ENCODE results near the gene RAB39A.
"Not testable (repeated sequence)": the region's sequence is repeated elsewhere in the genome, so short reads cannot be mapped to it uniquely, and the experiment has no call there.

Gene RAB39A, protein sequence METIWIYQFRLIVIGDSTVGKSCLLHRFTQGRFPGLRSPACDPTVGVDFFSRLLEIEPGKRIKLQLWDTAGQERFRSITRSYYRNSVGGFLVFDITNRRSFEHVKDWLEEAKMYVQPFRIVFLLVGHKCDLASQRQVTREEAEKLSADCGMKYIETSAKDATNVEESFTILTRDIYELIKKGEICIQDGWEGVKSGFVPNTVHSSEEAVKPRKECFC

DNA sequence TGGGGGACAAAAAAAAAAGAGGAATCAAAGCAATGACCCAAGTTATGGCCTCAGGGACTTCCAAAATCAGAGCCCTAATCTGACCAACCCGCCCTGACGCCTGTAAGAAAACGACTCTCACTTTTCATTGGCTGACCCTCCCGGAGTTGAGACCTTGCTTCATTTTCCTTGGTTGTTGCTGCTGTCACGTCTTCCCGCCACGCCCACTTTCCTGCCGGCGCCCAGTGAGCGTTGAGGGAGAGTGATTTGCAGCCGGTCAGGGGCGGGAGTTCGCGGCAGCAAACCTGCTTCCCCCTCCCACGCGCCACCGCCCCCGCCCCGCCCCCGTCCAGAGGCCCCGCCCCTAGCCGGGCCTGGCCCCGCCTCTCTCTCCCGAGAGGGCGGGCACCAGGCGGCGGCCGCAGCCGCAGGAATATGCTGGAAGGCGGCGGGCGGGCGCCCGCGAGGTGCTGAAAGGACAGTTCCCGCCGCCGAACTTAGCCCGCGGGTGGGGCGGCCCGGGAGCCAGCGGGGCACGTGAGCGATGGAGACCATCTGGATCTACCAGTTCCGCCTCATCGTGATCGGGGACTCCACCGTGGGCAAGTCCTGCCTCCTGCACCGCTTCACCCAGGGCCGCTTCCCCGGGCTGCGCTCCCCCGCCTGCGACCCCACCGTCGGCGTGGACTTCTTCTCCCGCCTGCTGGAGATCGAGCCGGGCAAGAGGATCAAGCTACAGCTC lies at the start of gene RAB39A:
Gene RAB39A, plus strand, starts transcription at position 403 of the 721 bp plus-strand sequence. Its CDS starts 121 bp downstream, at position 524.
- TF ChIP-seq, protein P1, sequence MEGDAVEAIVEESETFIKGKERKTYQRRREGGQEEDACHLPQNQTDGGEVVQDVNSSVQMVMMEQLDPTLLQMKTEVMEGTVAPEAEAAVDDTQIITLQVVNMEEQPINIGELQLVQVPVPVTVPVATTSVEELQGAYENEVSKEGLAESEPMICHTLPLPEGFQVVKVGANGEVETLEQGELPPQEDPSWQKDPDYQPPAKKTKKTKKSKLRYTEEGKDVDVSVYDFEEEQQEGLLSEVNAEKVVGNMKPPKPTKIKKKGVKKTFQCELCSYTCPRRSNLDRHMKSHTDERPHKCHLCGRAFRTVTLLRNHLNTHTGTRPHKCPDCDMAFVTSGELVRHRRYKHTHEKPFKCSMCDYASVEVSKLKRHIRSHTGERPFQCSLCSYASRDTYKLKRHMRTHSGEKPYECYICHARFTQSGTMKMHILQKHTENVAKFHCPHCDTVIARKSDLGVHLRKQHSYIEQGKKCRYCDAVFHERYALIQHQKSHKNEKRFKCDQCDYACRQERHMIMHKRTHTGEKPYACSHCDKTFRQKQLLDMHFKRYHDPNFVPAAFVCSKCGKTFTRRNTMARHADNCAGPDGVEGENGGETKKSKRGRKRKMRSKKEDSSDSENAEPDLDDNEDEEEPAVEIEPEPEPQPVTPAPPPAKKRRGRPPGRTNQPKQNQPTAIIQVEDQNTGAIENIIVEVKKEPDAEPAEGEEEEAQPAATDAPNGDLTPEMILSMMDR (IDR thresholded peaks at IDR 0.05; ENCODE audit: insufficient read depth, low read length, missing control alignments): no peak
- ChIA-PET POLR2A (no interaction called here), CTCF (no interaction called here)
- H3K4me3 ChIP-seq (ENCODE audit: low read depth, low read length): peak within 1 kb of the TSS; percentile 46
- DNase-seq (ENCODE audit: low read depth, low spot score): peak; percentile 10

DNA sequence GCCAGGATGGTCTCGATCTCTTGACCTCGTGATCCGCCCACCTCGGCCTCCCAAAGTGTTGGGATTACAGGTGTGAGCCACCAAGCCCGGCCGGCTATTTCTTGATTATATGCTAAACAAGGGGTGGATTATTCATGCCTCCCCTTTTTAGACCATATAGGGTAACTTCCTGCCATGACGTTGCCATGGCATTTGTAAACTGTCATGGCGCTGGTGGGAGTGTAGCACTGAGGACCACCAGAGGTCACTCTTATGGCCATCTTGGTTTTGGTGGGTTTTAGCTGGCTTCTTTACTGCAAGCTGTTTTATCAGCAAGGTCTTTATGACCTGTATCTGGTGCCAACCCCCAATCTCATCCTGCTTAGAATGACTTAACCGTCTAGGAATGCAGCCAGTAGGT lies 46.8 kb upstream of the RAB39A start:
- DNase-seq (ENCODE audit: low read depth, low spot score); POLR2A ChIA-PET; H3K4me3 ChIP-seq (ENCODE audit: low read depth, low read length): not testable (repeated sequence)
- CTCF ChIA-PET: interaction anchor here (1.6 kb wide), 1 partner anchor 17 kb away, joined by 3 read pairs; no protein-coding TSS in a partner anchor

DNA sequence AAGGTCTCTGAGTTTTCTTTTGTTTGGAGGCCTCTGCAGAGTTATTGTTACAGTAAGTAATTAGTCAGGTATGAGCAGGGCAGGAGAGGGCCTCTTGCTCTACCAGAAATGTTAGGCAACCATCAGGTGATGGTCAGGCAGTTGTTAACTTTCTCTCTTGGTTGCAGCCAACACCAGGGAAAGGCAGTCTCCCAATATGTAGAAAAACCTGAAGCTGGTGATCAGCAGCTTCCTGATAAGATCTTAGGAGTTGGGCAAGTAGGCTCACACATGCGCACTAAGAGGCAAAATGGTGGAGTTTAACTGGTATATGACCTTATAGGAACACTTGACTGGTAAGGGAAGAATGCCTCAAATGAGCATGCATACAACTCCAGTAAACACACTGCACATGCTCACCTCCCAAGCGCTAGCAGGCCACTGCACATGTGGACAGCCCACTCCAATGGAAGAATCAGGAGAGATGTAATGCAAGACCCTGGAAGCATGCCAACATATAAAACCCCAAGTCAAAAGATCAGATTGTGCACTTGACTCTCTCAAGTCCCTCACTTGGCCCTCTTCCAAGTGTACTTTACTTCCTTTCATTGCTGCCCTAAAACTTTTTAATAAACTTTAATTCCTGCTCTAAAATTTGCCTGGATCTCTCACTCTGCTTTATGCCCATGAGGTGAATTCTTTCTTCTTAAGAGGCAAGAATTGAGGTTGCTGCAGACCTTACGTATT lies 46.0 kb upstream of the RAB39A start:
- no peak for DNase-seq (ENCODE audit: low read depth, low spot score)
- ChIA-PET POLR2A (no interaction called here), CTCF (no interaction called here)
- TF ChIP-seq, protein P1 (IDR thresholded peaks at IDR 0.05; ENCODE audit: insufficient read depth, low read length, missing control alignments): no peak
- no peak overlapping the region for H3K4me3 ChIP-seq (ENCODE audit: low read depth, low read length)

DNA sequence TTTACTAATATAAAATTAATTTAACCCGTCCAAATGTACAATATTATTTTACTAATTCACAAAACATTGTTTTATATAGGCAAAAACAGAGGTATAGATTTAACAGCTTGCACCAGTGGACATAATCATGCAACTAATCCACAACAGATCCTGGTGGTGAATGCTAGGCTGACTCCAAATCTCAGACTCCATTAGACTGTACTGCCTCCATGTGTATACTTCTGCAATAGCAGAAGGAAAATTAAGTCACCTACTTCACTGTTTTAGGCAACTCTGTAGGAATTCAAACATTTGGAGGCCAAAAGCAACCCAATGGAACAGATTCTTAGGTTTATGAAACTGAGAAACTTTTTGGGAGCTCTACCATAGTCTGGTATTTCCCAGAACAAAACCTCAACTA lies 30.0 kb upstream of the RAB39A start:
- POLR2A ChIA-PET: no interaction called here
- TF ChIP-seq, protein P1 (IDR thresholded peaks at IDR 0.05; ENCODE audit: insufficient read depth, low read length, missing control alignments): peak; percentile 48
- no peak for DNase-seq (ENCODE audit: low read depth, low spot score)
- CTCF ChIA-PET: interaction anchor here (0.7 to 3.7 kb wide), 19 partner anchors 8 to 357 kb away, joined by 3 to 34 read pairs (median 4); partner anchors contain the start of gene ALKBH8
- H3K4me3 ChIP-seq (ENCODE audit: low read depth, low read length): no peak overlapping the region

DNA sequence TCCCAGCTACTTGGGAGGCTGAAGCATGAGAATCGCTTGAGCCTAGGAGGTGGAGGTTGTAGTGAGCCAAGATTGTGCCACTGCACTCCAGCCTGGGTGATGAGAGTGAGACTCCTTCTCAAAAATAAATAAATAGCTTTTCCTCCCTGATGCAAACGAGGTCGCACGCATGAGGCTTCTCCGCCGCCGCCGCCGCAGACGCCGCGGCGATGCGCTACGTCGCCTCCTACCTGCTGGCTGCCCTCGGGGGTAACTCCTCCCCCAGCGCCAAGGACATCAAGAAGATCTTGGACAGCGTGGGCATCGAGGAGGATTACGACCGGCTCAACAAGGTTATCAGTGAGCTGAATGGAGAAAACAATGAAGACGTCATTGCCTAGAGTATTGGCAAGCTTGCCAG lies 20.0 kb upstream of the RAB39A start:
- TF ChIP-seq, protein P1 (IDR thresholded peaks at IDR 0.05; ENCODE audit: insufficient read depth, low read length, missing control alignments): no peak
- ChIA-PET CTCF (interaction anchor here (1.0 to 1.2 kb wide), 2 partner anchors 9 to 10 kb away, joined by 3 read pairs; no protein-coding TSS in a partner anchor), POLR2A (no interaction called here)

DNA sequence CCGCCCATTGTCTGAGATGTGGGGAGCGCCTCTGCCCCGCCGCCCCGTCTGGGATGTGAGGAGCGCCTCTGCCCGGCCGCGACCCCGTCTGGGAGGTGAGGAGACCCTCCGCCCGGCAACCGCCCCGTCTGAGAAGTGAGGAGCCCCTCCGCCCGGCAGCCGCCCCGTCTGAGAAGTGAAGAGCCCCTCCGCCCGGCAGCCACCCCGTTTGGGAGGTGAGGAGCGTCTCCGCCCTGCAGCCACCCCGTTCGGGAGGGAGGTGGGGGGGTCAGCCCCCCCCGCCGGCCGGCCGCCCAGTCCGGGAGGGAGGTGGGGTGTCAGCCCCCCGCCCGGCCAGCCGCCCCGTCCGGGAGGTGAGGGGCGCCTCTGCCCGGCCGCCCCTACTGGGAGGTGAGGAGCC lies 15.8 kb upstream of the RAB39A start:
- POLR2A ChIA-PET: not testable (repeated sequence)

More for the DNA sequence above, 20.0 kb upstream of the RAB39A start:
- DNase-seq (ENCODE audit: low read depth, low spot score): no peak
- no peak overlapping the region for H3K4me3 ChIP-seq (ENCODE audit: low read depth, low read length)

DNA sequence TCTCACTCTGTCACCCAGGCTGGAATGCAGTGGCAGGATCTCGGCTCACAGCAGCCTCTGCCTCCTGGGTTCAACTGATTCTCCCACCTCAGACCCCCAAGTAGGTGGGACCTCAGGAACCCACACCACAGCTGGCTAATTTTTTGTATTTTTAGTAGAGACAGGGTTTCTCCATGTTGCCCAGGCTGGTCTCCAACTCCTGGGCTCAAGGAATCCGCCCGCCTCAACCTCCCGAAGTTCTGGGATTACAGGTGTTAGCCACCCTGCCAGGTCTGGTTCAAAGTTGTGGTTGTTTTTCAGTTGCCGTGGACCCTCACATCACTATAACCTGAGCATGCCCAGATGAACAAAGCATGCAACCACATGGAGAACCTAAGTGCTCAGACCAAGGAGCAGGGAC lies 13.0 kb upstream of the RAB39A start:
- no peak for DNase-seq (ENCODE audit: low read depth, low spot score)
- ChIA-PET CTCF (interaction anchor here (1.1 to 1.2 kb wide), 2 partner anchors 9 to 18 kb away, joined by 3 read pairs; no protein-coding TSS in a partner anchor), POLR2A (no interaction called here)
- H3K4me3 ChIP-seq (ENCODE audit: low read depth, low read length): no peak overlapping the region
- TF ChIP-seq, protein P1 (IDR thresholded peaks at IDR 0.05; ENCODE audit: insufficient read depth, low read length, missing control alignments): no peak

More for the DNA sequence above, 15.8 kb upstream of the RAB39A start:
- DNase-seq (ENCODE audit: low read depth, low spot score); H3K4me3 ChIP-seq (ENCODE audit: low read depth, low read length); CTCF ChIA-PET: not testable (repeated sequence)
